Stimulated activated CD4-positive, alpha-beta T cell treated with anti-CD3 and anti-CD28 coated beads, TNF-alpha, amount 100 ng/mL, for 1 hour (primary cell): ENCODE results near the gene GALK1.

Experiments
- DNase-seq, 3 donors: peaks; one replicate each; pipeline ENCODE4 v3.0.0-alpha.2; 2020; ENCODE audit warnings: low read depth in 3 of 3, low spot score in 1 of 3

The GALK1 gene

DNA sequence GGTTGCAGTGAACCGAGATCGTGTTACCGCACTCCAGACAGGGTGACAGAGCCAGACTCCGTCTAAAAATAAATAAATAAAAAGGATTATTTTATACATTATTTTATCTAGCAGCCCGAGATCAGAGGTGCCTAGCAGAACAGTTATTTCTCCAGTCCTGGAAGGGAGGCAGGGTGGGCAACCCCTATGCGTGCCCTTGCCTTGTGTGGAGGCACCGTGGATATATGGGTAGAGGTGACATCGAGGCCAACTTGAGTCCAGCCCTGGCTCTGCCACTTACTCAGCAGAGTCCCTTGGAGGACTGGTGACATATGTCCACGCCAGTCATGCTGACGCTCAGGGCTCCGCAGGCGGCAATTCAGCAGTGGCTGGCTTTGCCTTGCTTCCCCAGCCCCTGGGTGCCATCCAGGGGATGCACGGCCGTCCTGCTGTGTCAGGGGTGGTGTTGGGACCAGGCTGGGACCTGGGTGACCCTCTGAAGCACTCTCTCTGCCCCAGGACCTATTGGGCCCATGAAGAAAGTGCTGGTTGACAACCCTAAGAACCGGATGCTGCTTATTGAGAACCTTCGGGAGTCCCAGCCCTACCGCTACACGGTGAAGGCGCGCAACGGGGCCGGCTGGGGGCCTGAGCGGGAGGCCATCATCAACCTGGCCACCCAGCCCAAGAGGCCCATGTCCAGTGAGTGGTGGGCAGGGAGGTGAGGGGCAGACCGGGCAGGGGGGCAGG is 13.2 kb downstream of the GALK1 start:
- no peak for DNase-seq

- no peak for DNase-seq
Observed at GRCh38 chr17:75750661-75751423, 14.2 kb downstream of the GALK1 start.

DNA sequence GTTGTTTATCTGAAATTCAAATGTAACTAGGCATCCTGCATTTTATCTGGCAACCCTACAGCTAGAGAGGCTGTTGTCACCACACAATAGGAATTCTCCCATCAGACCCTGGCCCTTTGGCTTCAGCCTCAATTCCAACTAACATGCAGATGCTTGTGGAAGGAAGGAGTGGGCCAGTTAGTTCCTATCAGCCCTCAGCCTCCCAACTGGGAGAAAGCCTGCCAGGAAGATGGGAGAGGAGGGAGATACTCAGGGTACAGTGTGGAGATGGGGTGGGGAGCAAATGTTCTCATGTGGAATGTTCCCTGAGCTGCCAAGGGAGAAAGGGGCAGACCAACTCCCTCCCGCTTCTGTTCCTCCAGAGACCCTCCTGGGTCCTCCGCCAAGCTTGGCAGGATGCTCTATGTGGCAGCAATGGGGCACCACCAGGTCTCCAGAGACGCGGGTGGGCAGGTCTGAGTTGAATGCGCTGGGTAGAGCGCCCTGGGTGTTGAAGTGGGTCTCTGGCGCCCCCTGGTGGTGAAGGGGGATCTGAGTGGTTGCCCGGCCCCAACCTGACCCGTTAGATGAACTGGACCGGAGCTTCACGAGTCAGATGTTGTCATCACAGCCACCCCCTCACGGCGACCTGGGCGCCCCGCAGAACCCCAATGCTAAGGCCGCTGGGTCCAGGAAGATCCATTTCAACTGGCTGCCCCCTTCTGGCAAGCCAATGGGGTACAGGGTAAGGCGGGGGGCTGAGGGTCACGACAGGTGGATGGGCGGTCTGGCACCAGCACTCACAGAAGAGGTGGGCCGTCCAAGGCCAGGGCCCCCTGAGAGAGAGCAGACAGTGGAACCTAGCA is 15.2 kb downstream of the GALK1 start:
- peak; percentile 63 to 93 (median 76) for DNase-seq

DNA sequence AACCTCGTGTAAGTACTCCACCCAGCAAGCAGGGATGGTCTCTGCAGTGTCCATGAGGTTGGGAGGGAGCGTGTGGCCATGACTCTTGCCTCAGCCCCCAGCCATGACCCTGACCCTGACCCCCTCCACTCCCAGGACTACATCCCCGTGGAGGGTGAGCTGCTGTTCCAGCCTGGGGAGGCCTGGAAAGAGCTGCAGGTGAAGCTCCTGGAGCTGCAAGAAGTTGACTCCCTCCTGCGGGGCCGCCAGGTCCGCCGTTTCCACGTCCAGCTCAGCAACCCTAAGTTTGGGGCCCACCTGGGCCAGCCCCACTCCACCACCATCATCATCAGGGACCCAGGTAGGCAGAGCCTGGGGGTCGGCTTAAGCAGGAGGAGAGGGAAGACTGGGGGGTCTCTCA is 16.3 kb downstream of the GALK1 start:
- no peak for DNase-seq

GRCh38 chr17:75743625-75744206 is 21.3 kb downstream of the GALK1 start:
- no peak for DNase-seq

DNA sequence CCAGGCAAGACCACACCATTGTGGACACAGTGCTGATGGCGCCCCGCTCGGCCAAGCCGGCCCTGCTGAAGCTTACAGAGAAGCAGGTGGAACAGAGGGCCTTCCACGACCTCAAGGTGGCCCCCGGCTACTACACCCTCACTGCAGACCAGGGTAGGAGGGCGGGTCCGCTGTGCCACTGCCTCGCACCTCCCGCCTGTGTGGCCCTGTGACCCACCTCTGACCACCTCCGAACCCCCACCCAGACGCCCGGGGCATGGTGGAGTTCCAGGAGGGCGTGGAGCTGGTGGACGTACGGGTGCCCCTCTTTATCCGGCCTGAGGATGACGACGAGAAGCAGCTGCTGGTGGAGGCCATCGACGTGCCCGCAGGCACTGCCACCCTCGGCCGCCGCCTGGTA is 22.7 kb downstream of the GALK1 start:
- no peak for DNase-seq

DNA sequence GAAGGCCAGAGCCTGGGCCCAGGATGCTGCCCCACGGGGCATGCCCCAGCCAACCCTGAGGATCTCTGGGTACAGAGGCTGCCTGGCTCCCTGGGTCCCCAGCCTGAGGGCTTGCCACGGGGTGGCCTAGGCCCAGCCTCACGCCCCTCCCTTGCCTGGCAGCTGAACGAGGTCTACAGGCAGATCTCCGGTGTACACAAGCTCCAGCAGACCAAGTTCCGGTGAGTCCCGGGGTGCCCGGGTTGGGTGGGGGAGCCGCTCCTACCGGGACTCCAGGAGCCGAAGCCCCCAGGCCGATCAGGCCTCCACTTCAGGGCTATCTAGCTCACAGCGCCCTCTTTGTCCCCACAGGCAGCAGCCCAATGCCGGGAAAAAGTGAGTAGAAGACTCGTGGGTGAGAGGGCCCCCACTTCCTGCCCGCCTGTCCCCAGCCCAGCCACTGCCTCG is 24.3 kb downstream of the GALK1 start:
- no peak for DNase-seq

DNA sequence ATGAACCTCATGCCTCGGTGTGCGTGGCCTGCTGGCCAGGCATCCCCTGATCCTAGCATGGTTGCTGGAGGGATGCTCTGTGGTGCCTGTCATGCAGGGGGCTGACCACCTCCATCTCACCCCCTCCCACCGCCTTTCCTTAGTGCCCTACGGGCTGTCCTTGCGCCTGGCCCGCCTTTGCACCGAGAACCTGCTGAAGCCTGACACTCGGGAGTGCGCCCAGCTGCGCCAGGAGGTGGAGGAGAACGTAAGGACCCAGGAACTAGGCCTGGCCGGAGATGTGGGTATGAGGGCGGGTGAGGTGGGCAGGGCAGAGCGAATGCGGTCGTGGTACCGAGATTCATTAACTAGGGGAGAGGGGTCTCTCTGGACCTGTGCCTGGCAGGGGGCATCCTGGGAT is 24.8 kb downstream of the GALK1 start:
- DNase-seq = no peak

GRCh38 chr17:75739801-75740200 is 25.2 kb downstream of the GALK1 start:
- no peak for DNase-seq

DNA sequence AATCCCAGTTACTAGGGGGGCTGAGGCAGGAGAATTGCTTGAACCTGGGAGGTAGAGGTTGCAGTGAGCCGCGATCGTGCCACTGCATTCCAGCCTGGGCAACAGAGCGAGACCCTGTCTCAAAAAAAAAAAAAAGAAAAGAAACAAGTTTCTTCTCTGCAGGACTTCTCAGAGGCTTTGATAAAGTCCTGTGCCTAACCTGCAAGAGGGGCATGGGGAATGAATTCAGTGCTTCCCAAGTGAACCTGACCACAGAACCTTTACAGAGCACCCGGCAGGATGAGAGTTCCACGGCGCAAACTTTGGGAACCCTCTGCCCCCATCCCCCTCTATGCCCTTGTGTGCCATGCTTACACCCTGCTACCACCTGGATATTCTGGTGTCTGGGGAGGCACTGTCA is 25.8 kb downstream of the GALK1 start:
- DNase-seq = no peak

- no peak for DNase-seq
Observed at GRCh38 chr17:75738218-75738802, 26.7 kb downstream of the GALK1 start.

GRCh38 chr17:75737133-75737962 is 27.6 kb downstream of the GALK1 start:
- DNase-seq = no peak

DNA sequence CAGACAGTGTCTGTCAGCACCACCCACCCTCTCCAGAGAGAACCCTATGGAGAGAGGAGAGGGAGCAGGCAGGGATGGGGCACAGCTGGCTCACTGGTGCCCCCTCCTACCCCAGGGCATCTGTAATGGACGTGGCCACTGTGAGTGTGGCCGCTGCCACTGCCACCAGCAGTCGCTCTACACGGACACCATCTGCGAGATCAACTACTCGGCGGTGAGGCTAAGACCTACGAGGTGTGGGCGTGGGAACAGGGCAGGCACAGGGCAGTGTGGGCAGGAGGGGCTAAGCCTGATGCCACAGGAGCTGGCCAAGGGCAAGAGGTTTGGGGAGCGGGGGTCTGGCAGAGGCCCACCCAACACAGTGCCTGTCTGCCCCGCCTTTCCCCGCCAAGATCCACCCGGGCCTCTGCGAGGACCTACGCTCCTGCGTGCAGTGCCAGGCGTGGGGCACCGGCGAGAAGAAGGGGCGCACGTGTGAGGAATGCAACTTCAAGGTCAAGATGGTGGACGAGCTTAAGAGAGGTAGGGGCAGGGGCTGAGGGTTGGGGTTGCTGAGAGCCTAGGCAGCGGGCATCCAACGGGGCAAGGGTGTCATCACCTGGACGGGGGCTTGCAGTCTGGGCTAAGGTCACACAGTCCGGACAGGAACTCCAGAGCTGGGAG is 28.7 kb downstream of the GALK1 start:
- no peak for DNase-seq

DNA sequence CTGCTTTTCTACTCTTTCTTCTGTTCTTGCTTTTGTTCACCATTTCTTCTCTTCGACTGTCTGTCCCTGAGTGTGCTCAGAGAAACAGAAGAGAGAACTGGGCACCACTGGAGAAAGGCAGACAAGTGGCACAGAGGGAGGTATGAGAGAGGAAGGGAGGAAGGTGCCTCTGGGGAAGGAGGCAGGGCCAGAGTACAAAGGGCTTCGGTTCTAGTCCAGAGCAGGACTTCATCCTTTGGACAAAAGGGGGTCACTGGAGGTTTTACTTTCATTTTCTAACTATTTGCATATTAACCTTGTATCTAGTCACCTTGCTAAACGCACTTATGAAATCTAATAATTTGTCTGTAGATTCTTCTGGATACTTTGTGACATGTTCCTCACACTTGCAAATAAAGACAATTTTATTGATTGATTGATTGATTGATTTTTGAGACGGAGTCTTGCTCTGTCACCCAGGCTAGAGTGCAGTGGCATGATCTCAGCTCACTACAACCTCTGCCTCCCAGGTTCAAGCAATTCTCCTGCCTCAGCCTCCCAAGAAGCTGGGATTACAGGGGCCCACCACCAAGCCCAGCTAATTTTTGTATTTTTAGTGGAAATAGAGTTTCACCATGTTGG is 30.2 kb downstream of the GALK1 start:
- DNase-seq = no peak

DNA sequence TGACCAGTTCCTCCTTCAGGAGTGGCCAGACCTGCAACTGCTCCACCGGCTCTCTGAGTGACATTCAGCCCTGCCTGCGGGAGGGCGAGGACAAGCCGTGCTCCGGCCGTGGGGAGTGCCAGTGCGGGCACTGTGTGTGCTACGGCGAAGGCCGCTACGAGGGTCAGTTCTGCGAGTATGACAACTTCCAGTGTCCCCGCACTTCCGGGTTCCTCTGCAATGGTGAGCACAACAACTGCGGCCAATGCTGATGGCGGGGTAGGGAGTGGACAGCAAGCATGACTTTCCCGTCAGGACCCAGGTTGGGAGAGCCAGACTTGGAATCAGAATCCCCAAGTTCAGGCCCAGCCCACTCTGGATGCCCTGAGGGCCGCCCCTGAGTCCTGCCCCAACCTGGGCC is 31.5 kb downstream of the GALK1 start:
- DNase-seq = no peak

DNA sequence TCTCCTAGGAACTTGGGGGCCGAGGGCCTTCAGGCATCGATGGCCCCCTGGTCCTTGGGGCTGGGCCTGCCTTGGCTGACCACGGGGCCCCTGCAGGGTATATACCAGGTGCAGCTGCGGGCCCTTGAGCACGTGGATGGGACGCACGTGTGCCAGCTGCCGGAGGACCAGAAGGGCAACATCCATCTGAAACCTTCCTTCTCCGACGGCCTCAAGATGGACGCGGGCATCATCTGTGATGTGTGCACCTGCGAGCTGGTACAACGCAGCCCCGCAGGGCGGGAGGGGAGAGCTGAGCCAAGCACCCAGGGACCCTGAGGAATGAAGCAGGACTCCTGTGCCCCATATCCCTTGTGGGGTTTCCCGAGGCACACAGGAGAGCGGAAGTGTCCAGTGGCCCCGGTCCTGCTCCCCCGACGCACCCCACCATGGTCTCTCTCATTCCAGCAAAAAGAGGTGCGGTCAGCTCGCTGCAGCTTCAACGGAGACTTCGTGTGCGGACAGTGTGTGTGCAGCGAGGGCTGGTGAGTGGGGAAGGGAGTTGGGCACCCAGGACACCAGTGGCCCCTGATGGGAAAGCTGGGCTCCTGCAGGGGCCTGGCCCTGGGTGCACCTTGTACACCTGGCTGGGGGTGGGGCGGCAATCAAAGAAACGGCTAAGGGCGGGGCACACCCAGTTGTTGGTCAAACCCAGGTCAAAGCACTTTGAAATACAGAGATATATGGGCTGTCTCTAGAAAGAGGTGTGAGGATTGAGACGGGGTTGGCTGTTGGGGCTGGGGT is 33.1 kb downstream of the GALK1 start:
- no peak for DNase-seq

DNA sequence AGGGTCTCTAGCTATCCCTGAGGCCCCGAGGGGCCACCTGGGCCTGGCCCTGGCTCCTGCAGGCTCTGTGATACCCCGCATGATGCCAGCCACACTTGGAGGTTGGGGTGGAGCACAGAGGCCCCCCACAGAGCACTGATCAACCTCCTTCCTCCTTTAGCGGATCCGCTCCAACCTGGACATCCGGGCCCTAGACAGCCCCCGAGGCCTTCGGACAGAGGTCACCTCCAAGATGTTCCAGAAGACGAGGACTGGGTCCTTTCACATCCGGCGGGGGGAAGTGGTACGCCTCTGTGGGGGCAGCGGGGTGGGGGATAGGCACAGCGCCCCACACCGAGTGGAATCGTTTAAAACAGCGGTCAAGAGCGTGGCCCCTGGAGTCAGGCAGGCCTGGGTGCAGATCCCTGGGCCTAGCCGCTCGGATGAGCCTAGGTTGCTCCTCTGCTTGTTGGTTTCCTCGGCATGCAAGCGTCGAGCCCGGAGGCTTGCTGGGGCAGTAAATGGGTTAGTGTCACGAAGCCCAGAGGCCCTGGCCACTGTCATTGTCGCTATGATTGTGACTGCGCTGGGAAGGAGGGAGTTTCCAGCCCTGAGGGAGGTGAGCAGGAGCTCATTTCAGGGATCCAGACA is 33.8 kb downstream of the GALK1 start:
- DNase-seq = no peak

DNA sequence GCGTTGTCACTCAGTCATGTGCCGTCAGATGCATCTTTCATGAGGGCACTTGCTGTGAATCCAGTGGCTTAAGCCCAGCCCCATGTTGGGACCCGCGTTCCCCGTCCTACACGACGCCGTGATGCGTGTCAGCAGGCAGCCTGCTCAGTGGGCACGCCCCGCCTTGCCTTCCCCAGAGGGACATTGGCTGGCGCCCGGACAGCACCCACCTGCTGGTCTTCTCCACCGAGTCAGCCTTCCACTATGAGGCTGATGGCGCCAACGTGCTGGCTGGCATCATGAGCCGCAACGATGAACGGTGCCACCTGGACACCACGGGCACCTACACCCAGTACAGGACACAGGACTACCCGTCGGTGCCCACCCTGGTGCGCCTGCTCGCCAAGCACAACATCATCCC is 34.9 kb downstream of the GALK1 start:
- DNase-seq = no peak
